Measurements from ENCODE around the gene P3H2. TPM values are rescaled to one million over a fixed set of nuclear protein-coding genes. Genes with fewer than 3 reads are reported as not detected.
"Not testable (repeated sequence)": the region's sequence is repeated elsewhere in the genome, so short reads cannot be mapped to it uniquely, and the experiment has no call there.

The P3H2 gene
- 10 to 100 TPM in 11 of 12 donors, not detected in 1; 41.9 to 82.6 (median 52.5) TPM for polyA plus RNA-seq (ENCODE audit: insufficient read length in 12 of 12)
- long read RNA-seq, donor 1, partial matches to known transcripts: 0 of 2 reads
- long read RNA-seq, donor 1, other reads (novel, unspliced or antisense): 0 of 2 reads
- long read RNA-seq, donor 2, transcript P3H2-201 (15 exons, 3,509 nt): major isoform, 18 of 20 reads
- long read RNA-seq, donor 2, partial matches to known transcripts: 0 of 20 reads
- long read RNA-seq, donor 2, other reads (novel, unspliced or antisense): 0 of 20 reads
- long read RNA-seq, donor 3, partial matches to known transcripts: 0 of 1 reads
- long read RNA-seq, donor 3, other reads (novel, unspliced or antisense): 0 of 1 reads
- long read RNA-seq, donor 4, transcript P3H2-201 (15 exons, 3,509 nt): major isoform, 8 of 9 reads
- long read RNA-seq, donor 4, partial matches to known transcripts: 0 of 9 reads
- long read RNA-seq, donor 4, other reads (novel, unspliced or antisense): 0 of 9 reads
- long read RNA-seq, donor 5, transcript P3H2-201 (15 exons, 3,509 nt): major isoform, 15 of 17 reads
- long read RNA-seq, donor 5, partial matches to known transcripts: 0 of 17 reads
- long read RNA-seq, donor 5, other reads (novel, unspliced or antisense): 0 of 17 reads
- long read RNA-seq, donor 6, transcript P3H2-201 (15 exons, 3,509 nt): major isoform, 14 of 16 reads
- long read RNA-seq, donor 6, partial matches to known transcripts: 0 of 16 reads
- long read RNA-seq, donor 6, other reads (novel, unspliced or antisense): 0 of 16 reads
- long read RNA-seq, donor 7, transcript P3H2-201 (15 exons, 3,509 nt): major isoform, 8 of 9 reads
- long read RNA-seq, donor 7, partial matches to known transcripts: 0 of 9 reads
- long read RNA-seq, donor 7, other reads (novel, unspliced or antisense): 0 of 9 reads
- long read RNA-seq, donor 8, transcript P3H2-201 (15 exons, 3,509 nt): major isoform, 11 of 11 reads
- long read RNA-seq, donor 8, partial matches to known transcripts: 0 of 11 reads
- long read RNA-seq, donor 8, other reads (novel, unspliced or antisense): 0 of 11 reads
- long read RNA-seq, donor 9, transcript P3H2-201 (15 exons, 3,509 nt): major isoform, 5 of 7 reads
- long read RNA-seq, donor 9, partial matches to known transcripts: 0 of 7 reads
- long read RNA-seq, donor 9, other reads (novel, unspliced or antisense): 0 of 7 reads
- long read RNA-seq, donor 10, transcript P3H2-201 (15 exons, 3,509 nt): major isoform, 7 of 7 reads
- long read RNA-seq, donor 10, partial matches to known transcripts: 0 of 7 reads
- long read RNA-seq, donor 10, other reads (novel, unspliced or antisense): 0 of 7 reads
- long read RNA-seq, donor 11, transcript P3H2-201 (15 exons, 3,509 nt): major isoform, 14 of 15 reads
- long read RNA-seq, donor 11, partial matches to known transcripts: 0 of 15 reads
- long read RNA-seq, donor 11, other reads (novel, unspliced or antisense): 0 of 15 reads

GRCh38 chr3:190120269-190121060, at the start of gene P3H2:
TSS of gene P3H2 (minus strand) at chr3:190120897. CDS start at chr3:190120731, 166 bp downstream.
- peak; percentile 88 for DNase-seq

- no peak for DNase-seq
Observed at GRCh38 chr3:190169877-190170276, 49.2 kb upstream of the P3H2 start.

- DNase-seq: no peak
Observed at GRCh38 chr3:190169243-190169642, 48.5 kb upstream of the P3H2 start.

- no peak for DNase-seq
Observed at GRCh38 chr3:190167936-190168680, 47.4 kb upstream of the P3H2 start.

GRCh38 chr3:190166948-190167347, 46.3 kb upstream of the P3H2 start:
- DNase-seq: no peak

GRCh38 chr3:190165253-190165652, 44.6 kb upstream of the P3H2 start:
- DNase-seq: no peak

GRCh38 chr3:190162013-190162412, 41.3 kb upstream of the P3H2 start:
- DNase-seq: not testable (repeated sequence)

GRCh38 chr3:190159902-190160435, 39.3 kb upstream of the P3H2 start:
- DNase-seq: no peak

GRCh38 chr3:190158261-190158660, 37.6 kb upstream of the P3H2 start:
- no peak for DNase-seq

GRCh38 chr3:190155752-190156151, 35.1 kb upstream of the P3H2 start:
- DNase-seq: no peak

GRCh38 chr3:190150681-190151080, 30.0 kb upstream of the P3H2 start:
- no peak for DNase-seq

GRCh38 chr3:190149830-190150619, 29.3 kb upstream of the P3H2 start:
- not testable (repeated sequence) for DNase-seq

GRCh38 chr3:190144793-190145192, 24.1 kb upstream of the P3H2 start:
- DNase-seq: not testable (repeated sequence)

GRCh38 chr3:190142041-190142440, 21.3 kb upstream of the P3H2 start:
- no peak for DNase-seq

- DNase-seq: no peak
Observed at GRCh38 chr3:190139365-190139764, 18.7 kb upstream of the P3H2 start.

- no peak for DNase-seq
Observed at GRCh38 chr3:190132371-190132770, 11.7 kb upstream of the P3H2 start.

GRCh38 chr3:190131329-190131728, 10.6 kb upstream of the P3H2 start:
- DNase-seq: no peak

- DNase-seq: peak; percentile 81
Observed at GRCh38 chr3:190130696-190131095, 10.0 kb upstream of the P3H2 start.

- DNase-seq: no peak
Observed at GRCh38 chr3:190130037-190130436, 9.3 kb upstream of the P3H2 start.
